GM12872 (cell line): Measurements from ENCODE around the gene GNG13.

Source experiments
- TF ChIP-seq, protein P1 (sequence below): IDR thresholded peaks from 3 replicates; pipeline ENCODE4 v1.5.1; 2011; ENCODE audit warnings: low read depth, mild to moderate bottlenecking, low read length, moderate library complexity; ENCODE audit not compliant: insufficient read depth

The GNG13 gene

DNA sequence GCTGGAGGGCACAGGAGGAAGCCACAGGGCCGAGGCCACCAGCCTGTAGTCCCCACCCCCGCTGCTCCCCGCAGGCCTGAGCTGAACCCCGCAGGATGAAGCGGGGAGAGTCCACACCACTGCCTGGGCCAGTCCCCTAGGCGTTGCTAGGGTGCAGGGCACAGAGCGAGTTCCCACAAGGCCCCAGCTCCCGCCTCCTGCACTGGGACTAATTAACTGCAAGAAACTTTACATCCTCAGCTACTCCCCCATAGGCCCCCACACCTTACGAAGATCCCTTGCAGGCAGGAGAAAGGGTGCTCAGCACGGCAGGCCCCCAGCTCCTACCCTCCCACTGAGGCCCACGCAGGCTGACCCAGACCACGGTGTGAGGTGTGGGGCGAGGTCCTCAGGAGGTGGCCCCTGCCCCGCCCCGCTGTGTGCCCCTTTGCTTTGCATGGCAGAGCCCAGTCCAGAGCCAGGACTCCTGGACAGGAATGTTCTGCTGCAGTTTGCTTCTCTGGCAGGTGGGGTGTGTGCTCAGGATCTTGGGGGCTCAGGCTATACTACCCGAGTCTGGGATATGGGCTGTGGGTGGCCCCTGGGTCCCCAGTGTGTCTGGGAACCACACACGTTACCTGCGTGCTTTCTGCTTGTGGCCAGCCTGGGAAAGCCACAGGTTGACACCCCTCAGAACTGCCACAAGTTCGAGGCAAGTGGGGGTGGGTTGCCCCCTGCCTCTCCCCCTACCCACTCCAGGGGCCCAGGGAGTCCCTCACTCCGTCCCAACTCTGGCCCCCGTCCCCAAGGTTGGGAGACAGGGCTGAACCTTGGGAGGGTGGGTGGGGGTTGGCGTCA is 1.2 kb downstream of the GNG13 start:
- TF ChIP-seq, protein P1, sequence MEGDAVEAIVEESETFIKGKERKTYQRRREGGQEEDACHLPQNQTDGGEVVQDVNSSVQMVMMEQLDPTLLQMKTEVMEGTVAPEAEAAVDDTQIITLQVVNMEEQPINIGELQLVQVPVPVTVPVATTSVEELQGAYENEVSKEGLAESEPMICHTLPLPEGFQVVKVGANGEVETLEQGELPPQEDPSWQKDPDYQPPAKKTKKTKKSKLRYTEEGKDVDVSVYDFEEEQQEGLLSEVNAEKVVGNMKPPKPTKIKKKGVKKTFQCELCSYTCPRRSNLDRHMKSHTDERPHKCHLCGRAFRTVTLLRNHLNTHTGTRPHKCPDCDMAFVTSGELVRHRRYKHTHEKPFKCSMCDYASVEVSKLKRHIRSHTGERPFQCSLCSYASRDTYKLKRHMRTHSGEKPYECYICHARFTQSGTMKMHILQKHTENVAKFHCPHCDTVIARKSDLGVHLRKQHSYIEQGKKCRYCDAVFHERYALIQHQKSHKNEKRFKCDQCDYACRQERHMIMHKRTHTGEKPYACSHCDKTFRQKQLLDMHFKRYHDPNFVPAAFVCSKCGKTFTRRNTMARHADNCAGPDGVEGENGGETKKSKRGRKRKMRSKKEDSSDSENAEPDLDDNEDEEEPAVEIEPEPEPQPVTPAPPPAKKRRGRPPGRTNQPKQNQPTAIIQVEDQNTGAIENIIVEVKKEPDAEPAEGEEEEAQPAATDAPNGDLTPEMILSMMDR: no peak

DNA sequence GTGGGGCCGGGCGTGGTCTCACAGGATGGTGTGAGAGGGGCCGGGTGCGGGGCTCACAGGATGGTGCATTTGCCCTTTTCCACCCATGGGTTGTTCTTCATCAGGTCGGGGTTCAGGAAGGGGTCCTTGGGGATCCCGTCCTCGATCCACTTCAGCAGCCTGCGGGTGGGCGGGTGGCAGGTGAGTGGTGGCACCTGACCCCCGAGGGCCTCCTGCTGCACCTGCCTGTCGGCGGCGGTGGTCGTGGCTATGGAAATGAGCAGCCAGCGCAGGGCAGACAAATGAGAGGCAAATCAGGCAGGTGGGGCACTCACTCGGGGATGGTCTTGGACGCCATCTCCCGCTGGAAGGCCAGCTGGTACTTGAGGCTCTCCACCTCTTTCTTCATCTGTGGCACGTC is 1.9 kb downstream of the GNG13 start:
- TF ChIP-seq, protein P1: no peak

DNA sequence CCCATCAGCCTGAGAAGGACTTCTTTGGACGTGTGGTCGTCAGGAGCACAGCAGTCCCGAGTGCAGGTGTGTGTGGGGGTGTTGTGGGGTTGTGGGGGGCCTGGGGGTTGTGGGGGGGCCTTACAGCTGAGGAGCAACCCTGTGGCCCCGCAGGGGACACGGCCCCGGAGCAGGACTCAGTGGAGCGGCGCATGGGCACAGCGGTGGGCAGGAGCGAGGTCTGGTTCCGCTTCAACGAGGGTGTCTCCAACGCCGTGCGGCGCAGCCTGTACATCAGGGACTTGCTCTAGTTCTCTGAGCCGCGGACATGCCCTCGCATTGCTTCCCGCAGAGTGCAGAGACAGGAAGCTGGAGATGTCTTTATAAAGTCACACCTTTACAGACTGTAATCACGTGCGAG is 2.8 kb downstream of the GNG13 start:
- TF ChIP-seq, protein P1: no peak

DNA sequence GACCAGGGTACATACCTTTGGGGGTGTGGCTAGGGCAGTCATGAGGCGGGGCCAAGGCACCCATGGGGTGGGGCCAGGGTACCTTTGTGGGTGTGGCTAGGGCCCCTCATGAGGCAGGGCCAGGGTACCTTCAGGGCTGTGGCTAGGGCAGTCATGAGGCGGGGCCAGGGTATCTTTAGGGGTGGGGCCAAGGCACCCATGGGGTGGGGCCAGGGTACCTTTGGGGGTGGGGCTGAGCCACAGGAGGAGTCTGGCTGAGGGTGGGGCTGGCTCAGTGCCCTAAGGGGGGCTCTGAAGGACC is 3.5 kb downstream of the GNG13 start:
- TF ChIP-seq, protein P1: no peak

DNA sequence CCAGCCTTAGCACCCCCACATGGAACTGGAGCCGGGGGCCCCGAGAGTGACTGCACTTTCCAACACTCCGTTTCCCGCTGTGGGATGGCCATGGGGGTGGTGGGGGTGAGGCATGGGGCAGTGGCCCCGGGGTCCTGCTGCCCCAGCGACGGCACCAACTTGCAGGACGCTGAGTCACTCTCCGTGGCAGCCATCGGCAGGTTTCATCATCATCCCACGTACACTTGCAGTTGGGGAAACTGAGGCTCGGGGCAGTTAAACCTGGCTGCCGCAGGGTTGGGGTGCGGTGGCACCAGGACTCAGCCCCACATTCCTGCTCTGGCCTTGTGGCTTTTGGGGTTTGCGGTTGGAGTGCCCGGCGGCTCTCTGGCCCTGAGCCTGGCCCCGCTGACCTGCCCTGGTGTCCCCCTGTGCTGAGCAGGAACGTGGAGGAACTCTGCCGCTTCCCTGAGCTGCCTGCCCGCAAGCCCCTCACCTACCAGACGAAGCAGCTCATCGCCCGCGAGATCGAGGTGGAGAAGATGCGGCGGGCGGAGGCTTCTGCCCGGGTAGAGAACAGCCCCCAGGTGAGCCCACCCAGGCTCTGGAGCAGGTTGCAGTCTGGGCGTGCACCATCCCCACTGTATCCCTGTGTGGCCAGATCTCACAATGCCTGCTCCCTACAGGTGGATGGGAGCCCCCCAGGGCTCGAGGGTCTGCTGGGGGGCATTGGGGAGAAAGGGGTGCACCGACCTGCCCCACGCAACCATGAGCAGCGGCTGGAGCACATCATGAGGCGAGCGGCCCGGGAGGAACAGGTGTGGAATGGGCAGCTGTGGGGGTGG is 4.0 kb downstream of the GNG13 start:
- TF ChIP-seq, protein P1: no peak

DNA sequence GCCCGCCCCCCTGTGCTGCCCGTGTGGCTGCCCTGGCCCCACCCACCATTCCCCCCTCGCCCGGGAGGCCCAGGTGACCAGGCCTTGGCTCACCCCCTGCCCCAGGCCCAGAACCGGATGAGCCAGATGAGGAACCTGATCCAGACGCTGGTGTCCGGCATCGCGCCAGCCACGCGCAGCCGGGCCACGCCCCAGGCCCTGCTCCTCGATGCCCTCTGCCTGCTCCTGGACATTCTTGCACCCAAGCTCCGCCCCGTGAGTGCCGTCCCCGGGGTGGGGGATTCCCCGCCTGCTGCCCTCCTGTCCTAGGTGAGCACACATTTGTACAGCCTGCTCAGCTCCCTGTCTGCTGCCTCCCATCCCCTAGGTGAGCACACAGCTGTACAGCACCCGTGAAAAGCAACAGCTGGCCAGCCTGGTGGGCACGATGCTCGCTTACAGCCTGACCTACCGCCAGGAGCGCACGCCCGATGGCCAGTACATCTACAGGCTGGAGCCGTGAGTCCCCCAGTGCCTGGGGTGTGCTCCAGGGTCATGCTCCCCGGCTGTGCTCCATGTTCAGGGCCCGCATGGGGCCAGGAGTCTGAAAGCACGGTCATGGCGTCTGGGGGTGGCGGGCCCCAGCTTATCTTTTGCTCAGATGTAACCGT is 4.8 kb downstream of the GNG13 start:
- TF ChIP-seq, protein P1: no peak

DNA sequence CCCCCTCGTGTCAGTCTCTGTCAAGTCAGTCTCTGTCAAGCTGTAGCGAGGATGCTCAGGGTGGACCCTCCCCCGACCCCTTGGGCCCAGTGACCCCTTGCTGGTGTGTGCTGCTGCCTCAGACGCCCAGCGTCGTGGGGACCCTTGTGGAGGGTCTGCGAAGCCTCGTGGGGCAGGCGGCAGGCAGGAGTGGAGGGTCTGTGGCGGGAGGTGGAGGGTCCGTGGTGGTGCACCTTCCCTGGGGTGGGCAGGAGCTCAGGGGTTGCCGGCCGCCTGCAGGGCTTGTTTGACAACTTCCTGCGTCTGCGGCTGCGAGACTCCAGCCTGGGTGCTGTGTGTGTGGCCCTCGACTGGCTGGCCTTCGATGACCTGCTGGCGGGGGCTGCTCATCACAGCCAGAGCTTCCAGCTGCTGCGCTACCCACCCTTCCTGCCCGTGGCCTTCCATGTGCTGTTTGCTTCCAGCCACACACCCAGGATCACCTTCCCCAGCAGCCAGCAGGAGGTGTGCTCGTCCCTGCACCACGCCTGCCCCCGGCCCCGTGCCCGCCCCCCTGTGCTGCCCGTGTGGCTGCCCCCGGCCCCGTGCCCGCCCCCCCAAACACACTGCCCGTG is 5.6 kb downstream of the GNG13 start:
- TF ChIP-seq, protein P1: no peak
